ENCODE results near the gene COX15. TPM values are rescaled to one million over a fixed set of nuclear protein-coding genes. Genes with fewer than 3 reads are reported as not detected.

The COX15 gene
- total RNA-seq, 6 donors from 2014 or later, result 16.0 to 38.3 (median 29.3) TPM

- H3K4me3 ChIP-seq, result peak overlapping the region in 3 of 4 donors; percentile 63 to 92 (median 68)
- ATAC-seq (ENCODE audit: low FRiP score in 2 of 2) (no peak), DNase-seq (peak in 1 of 2 donors; percentile 45)
- H3K4me1 ChIP-seq, result peaks cover 20 to 35% (median 26%) of the 10 kb centered on the region in 4 donors
- H3K27ac ChIP-seq, result no peak overlapping the region
- peaks cover 2 to 32% (median 11%) of the 10 kb centered on the region in 4 donors for H3K36me3 ChIP-seq
- no peaks in the 10 kb centered on the region for H3K9me3 ChIP-seq
- no peaks in the 10 kb centered on the region for H3K27me3 ChIP-seq
- 63 to 70% methylated on average over 8 of the region's 8 CpGs for WGBS, 2 donors
- TF ChIP-seq POLR2A (IDR thresholded peaks at IDR 0.05) (no peak), POLR2AphosphoS5 (IDR thresholded peaks at IDR 0.05) (no peak), EP300 (IDR thresholded peaks at IDR 0.05) (no peak), CTCF (IDR thresholded peaks at IDR 0.05) (no peak)
Observed at GRCh38 chr10:99733366-99733765, 1.4 kb upstream of the COX15 start.

GRCh38 chr10:99731306-99732032, 458 bp downstream of the COX15 start:
- ATAC-seq (ENCODE audit: low FRiP score in 2 of 2), result peak; percentile 50 to 52
- 4 to 6% methylated on average over 16 of the region's 16 CpGs for WGBS, 2 donors

DNA sequence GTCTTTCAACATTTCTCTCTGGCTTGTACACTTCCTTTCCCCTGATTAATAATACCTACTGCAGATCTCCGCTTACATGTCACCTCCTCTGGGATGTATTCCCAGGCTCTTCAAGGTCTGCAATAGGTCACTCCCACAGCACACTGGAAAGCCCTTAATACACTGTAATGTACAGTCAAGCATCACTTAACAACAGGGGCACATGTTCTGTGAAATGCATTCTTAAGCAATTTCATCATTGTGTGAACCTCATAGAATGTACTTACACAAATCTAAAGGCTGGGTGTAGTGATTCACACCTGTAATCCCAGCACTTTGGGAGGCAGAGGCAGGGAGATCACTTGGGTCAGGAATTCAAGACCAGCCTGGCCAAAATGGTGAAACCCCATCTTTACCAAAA, 1.9 kb downstream of the COX15 start:
- ATAC-seq (ENCODE audit: low FRiP score in 2 of 2) (peak in 1 of 2 donors; percentile 9), DNase-seq (peak in 1 of 2 donors; percentile 27)
- Histone ChIP-seq H3K36me3 (peaks cover 15 to 37% (median 21%) of the 10 kb centered on the region in 4 donors), H3K27ac (no peak overlapping the region), H3K9me3 (no peaks in the 10 kb centered on the region), H3K4me3 (no peak overlapping the region), H3K4me1 (peaks cover 20 to 35% (median 26%) of the 10 kb centered on the region in 4 donors), H3K27me3 (no peaks in the 10 kb centered on the region)
- 81 to 87% methylated on average over 1 of the region's 1 CpG for WGBS, 2 donors
- no peak for TF ChIP-seq CTCF (IDR thresholded peaks at IDR 0.05)
- peak in 1 of 4 donors; percentile 38 for TF ChIP-seq EP300 (IDR thresholded peaks at IDR 0.05)
- no peak for TF ChIP-seq POLR2A (IDR thresholded peaks at IDR 0.05)
- no peak for TF ChIP-seq POLR2AphosphoS5 (IDR thresholded peaks at IDR 0.05)

More at GRCh38 chr10:99731306-99732032, 458 bp downstream of the COX15 start:
- Histone ChIP-seq H3K4me1 (peaks cover 20 to 35% (median 26%) of the 10 kb centered on the region in 4 donors), H3K27me3 (no peaks in the 10 kb centered on the region), H3K9me3 (no peaks in the 10 kb centered on the region), H3K27ac (peak overlapping the region; percentile 84 to 98 (median 94)), H3K36me3 (peaks cover 6 to 28% (median 10%) of the 10 kb centered on the region in 4 donors), H3K4me3 (peak overlapping the region; percentile 15 to 92 (median 66))
- no peak for DNase-seq
- TF ChIP-seq CTCF (IDR thresholded peaks at IDR 0.05) (peak in 1 of 6 experiments; percentile 28), POLR2A (IDR thresholded peaks at IDR 0.05) (no peak)

- no peak for ATAC-seq (ENCODE audit: low FRiP score in 2 of 2)
- Histone ChIP-seq H3K9me3 (no peaks in the 10 kb centered on the region), H3K4me1 (no peaks in the 10 kb centered on the region), H3K36me3 (peaks cover 38 to 98% (median 69%) of the 10 kb centered on the region in 4 donors), H3K4me3 (no peak overlapping the region), H3K27ac (no peak overlapping the region), H3K27me3 (no peaks in the 10 kb centered on the region)
- TF ChIP-seq POLR2A (IDR thresholded peaks at IDR 0.05), result no peak
- no peak for TF ChIP-seq CTCF (IDR thresholded peaks at IDR 0.05)
- no peak for TF ChIP-seq EP300 (IDR thresholded peaks at IDR 0.05)
- no peak for TF ChIP-seq POLR2AphosphoS5 (IDR thresholded peaks at IDR 0.05)
- WGBS, 2 donors, result 82 to 86% methylated on average over 2 of the region's 2 CpGs
- DNase-seq, result no peak
Observed at GRCh38 chr10:99720387-99720786, 11.5 kb downstream of the COX15 start.

Data from upper lobe of left lung (tissue), 6 donors.